GM18907 (cell line): Measurements from ENCODE around the gene GDPD5.

ENCODE experiments used
- ATAC-seq: cut with Tn5 transposase; IDR thresholded peaks from one replicate; pipeline ENCODE4 v1.9.1; 2021; ENCODE audit warnings: mild to moderate bottlenecking, moderate library complexity; ENCODE audit not compliant: unreplicated experiment

GDPD5 gene

DNA sequence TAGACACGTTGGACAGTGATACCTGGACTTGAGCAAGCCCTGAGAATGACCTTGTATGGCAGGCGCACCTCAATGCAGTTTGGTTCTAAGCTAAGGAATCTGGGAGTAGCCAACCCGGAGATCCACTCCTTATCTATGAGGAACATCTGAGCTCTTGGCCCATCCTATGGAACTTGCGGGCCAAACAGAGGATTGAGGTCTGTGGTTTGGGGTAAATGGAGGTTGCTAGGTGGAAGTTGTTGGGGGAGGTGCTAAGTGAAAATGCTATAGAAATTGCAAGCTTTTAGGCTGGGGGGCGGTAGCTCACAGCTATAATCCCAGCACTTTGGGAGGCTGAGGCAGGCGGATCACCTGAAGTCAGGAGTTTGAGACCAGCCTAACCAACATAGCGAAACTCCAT lies 8.9 kb downstream of the GDPD5 start:
- no peak for ATAC-seq

GRCh38 chr11:75516140-75516539 lies 9.6 kb downstream of the GDPD5 start:
- ATAC-seq: no peak

DNA sequence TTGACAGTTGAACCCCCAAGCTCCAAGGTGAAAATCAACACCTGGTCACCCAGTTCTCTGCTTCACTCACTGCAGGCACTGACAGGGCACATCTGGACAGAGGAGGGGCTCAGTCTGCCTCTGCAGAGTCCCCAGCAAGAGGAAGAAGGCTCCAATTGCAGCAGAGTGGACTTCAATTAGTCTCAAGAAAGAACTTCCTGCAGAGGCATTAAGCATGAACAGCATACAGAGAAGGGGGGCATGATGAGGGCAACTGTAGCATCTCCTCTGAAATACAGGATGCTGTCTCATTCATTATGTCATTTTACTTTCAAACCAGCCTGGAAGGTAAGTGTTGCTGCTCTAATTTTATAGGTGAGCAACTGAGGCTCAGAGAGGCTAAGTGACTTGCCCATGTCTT lies 11.1 kb downstream of the GDPD5 start:
- ATAC-seq: no peak

DNA sequence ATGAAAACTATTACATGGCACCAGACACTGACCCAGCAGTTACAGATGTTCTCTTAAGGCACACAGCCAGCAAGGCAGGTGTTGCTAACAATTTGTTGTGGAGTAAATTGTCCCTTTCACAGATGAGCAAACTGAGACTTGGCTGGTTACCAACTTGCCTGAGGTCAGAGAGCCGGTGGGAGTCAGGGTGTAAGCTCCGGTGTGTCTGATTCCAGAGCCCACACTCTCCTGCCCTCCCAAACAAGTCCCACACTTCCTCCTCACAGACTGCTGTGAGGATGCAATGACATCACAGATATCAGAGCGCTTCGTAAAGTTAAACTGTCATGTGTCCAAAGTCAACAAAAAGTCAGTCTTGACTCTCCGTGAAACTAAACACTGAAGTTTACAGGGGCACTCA lies 12.5 kb downstream of the GDPD5 start:
- ATAC-seq: no peak

DNA sequence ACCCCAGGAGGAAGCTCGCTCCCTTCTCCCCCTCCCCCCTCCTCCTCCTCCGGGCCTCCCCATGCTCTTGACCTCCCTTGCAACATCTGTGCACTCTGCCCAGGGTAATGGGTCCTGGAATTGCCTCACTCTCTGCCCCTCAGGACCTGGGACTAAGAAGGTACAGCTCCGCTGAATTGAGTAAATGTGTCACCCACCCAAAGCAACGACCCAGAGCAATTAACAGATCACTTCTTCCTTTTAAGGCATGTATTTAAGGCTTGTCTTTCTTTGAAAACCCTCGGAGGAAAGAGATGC lies 15.1 kb downstream of the GDPD5 start:
- no peak for ATAC-seq

GRCh38 chr11:75510004-75510722 lies 15.6 kb downstream of the GDPD5 start:
- ATAC-seq: no peak

DNA sequence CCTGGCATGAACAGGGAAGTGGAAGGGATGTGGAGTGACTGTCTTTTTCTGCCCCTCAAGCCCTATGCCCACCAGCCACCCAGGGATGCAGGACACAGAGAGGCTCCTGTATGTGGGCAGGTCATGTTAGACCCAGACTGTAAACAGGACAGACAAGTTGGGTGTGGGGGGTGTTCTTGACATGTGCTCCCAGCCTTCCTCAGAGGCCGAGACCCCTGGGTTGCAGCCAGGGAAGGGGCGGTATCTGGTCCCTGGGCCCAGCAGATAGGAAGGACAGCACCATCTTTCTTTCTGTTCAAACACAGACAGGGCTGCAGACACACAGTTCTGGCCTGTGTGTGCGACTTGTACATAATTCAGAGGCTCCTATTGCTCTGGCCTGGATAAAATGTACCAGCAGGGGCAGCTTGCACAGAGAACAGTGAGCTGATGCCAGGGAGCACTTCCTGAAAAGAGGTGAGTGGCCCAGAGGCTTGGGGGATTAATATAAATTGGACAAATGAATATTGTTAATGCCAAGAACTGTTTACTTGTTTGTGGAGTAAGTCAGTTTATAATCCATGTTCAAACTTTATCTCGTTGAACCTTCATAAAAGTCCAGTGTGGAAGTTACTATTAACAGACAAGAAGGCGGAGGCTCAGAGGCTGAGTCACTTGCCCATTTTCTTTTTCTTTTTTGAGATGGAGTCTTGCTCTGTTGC lies 16.6 kb downstream of the GDPD5 start:
- ATAC-seq: no peak

GRCh38 chr11:75508051-75508561 lies 17.6 kb downstream of the GDPD5 start:
- peak; percentile 56 for ATAC-seq

GRCh38 chr11:75507571-75507970 lies 18.2 kb downstream of the GDPD5 start:
- ATAC-seq: no peak

DNA sequence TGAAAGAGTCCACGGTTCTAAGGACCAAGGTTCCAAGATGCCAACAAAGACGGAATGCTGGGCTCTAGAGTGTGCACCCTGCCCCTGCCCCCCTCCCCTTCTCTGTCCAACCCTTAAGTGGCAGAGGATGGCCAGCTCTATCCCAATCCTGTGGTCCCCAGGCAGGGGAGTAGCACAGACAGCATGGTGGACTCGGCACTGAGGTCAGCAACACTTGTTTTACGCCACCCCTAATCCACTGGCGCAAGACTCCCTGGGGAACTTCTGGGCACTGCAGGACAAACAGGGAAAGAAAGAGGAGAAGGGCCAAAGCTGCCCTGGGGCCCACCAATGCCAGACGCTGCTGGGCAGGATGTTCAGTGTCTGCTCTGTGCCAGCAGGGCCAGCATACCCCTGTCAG lies 18.9 kb downstream of the GDPD5 start:
- ATAC-seq: no peak

- ATAC-seq: no peak
These were observed 19.6 kb downstream of the GDPD5 start for GRCh38 chr11:75505916-75506692.

DNA sequence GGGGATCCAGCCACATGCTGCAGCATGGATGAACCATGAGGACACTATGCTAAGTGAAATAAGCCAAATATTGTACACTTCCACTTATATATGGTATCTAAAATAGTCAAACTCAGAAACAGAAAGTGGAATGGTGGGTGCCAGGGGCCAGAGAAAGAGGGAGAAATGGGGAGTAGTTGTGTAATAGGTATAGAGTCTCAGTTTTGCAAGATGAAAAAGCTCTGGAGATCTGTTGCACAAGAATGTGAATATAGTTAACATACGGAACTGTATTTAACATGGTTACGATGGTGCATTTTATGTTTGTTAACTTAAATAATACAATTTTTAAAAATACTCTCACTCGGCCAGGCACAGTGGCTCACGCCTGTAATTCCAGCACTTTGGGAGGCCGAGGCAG lies 21.2 kb downstream of the GDPD5 start:
- no peak for ATAC-seq

DNA sequence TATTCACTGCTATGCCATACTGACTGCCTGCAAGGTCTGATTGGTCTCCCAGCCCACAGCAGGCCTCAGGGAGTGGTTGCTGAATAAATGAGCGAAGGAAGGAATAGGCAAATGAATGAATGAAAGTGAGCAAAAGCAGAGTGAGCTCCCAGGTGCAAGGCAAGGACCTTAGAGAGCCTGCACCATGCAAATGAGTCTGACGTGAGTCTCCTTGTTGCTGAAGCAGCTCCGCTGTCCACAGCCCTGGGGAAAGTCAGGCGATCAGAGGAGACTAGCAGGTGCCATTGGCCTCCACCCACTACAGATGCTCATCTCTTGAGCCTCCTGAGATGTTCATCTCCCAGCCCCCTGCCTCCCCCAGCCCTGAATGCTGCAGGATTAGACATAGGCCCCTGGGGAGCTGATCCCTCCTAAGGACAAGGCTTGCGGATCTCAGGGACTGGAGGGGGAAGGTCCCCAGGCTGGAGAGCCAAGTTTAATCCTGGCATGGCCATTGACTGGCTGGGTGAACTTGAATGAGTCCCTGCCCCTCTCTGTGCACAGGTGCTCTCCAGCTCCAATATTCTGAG lies 22.1 kb downstream of the GDPD5 start:
- ATAC-seq: peak; percentile 46

DNA sequence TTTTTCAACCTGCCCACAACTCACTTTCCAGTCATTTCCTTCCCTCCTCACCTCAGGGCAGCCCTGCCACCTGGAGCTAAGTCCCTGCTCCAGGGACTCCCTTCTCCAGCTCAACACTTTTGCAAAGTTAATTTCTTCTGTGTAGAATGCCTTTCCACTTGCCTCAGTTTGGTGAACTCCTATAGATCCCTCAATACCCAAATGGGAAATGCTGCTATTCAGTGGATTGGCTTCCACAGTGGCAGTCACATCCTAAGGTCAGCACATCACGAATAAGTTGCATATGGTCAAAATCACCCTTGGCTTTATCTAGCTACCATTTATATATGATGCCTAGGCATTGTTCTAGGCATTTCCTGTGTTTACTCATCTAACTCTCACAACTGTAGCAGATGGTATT lies 23.6 kb downstream of the GDPD5 start:
- no peak for ATAC-seq

DNA sequence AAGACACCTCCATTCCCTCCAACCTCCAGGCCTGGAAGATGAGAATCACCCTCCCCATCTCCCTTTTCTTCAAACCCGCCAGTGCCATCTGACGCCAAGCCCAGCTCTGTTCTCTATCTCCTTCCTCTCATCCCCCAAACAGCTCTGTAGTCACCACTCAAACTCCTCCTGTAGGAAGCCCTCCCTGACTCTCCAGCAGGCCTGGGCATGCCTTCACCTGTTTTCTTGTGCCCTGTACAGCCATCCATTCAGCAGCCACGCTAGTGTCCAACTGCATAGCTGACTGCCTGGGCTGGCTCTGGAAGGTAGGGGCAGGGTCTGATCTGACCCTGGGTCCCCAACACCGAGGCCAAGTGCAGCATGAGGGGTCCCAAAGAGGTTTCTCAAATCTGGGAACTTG lies 25.0 kb downstream of the GDPD5 start:
- no peak for ATAC-seq

DNA sequence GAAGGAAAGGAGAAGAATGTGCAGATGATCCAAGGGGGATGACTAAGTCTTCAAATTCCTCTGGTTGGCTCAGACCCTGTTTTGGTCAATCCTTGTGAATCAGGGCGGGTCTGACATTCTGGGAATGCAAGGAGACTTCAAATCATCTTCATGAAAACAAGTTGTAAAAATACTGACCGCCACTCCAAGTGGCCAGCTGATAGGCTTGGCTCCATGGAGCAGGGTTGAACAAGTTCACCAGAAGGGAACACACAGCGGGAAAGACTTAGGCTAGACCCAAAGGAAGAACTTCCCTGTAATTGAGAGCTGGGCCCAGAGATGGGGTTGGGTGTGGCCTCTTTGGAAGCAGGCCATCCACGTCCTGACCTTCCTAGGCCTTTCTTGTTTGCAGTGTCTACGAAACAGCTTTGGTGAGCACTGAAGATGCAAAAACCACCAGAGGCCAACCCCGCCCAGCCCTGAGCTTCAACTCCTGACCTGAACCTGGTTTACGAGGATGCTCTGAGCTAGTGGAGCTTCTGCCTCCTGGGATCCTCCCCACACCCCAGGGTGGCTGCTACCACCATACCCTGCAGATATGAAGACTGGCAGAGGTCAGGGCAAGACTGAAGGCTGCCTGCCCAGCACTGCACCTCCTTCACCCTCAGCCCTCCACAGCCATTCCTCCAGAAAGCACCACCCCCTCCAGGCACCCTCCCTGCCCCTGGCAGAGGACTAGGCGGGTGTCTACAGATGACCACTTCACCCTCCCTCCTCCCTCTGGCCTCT lies 26.1 kb downstream of the GDPD5 start:
- no peak for ATAC-seq

DNA sequence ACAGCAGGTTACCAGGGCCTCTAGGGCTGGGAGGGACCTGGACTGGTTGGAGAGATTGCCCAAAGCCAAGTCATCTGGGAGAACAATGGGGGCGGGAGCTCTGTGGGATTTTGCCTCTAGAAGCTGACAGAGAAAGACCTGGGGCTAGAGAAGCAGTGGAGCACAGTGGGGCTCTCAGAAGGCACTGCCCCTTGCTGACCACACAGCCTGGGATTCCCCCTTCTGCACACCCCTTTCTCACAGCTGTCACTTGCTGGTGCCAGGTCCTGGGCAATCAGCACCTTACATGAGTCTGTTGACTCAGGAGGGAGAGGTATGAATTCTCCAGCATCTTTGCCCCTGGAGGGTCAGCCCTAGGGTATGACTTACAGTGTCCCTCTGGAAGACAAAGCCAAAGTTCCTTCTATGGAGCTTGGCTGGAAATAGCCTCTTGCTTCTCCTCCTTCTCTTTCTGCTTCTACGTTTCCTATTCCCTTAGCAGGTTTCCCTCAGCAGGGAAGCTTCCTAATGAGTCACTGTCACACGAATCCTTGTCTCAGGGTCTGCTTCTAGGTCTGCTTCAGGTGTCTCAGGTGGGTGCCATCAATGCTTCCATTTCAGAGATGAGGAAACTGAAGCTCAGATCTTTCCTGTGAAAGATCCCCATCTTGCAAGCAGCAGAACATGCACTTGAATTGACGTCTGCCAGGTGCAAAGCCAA lies 27.0 kb downstream of the GDPD5 start:
- no peak for ATAC-seq

GRCh38 chr11:75497788-75498409 lies 27.8 kb downstream of the GDPD5 start:
- ATAC-seq: no peak

GRCh38 chr11:75496305-75496752 lies 29.4 kb downstream of the GDPD5 start:
- ATAC-seq: no peak
